ENCODE measurements around the gene PRIMA1. TPM values are rescaled to one million over a fixed set of nuclear protein-coding genes. Genes with fewer than 3 reads are reported as not detected.

The PRIMA1 gene
- total RNA-seq, 1 experiment from 2014 or later, result 1.0 TPM

DNA sequence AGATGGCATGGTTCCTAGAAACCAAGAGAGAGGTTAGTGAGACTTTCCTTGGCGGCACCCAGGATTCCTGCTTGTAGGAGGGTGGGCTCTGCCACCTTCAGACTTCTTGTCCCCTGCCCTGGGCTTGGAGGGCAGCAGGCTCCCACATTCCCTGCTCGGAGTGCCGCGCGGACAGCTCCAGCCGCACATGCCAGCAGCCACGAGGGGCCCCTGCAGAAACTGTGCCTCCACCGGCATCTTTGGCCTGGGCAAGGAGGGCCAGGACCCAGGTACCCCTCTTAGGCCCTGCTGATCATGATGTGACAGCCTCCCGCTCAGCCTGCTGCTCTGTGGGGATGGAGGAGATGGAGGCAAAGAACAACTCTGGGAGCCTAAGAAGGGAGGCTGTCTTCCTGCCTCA, 62.3 kb downstream of the PRIMA1 start:
- H3K9me3 ChIP-seq, result no peaks in the 10 kb centered on the region
- no peak for DNase-seq
- no peaks in the 10 kb centered on the region for H3K4me1 ChIP-seq
- Mint-ChIP-seq H3K4me1 (ENCODE audit: low read depth, unreplicated experiment) (no peaks in the 10 kb centered on the region), H3K9me3 (ENCODE audit: unreplicated experiment) (no peaks in the 10 kb centered on the region), H3K36me3 (ENCODE audit: insufficient read depth, unreplicated experiment) (no peaks in the 10 kb centered on the region), H3K4me3 (ENCODE audit: unreplicated experiment) (no peak overlapping the region), H3K27me3 (ENCODE audit: insufficient read depth, unreplicated experiment) (no peaks in the 10 kb centered on the region), H3K27ac (ENCODE audit: unreplicated experiment) (no peak overlapping the region)
- BruUV-seq (replicated peaks), result no TSS peak
- CTCF ChIA-PET, result no interaction called here
- TF ChIP-seq, protein P1, sequence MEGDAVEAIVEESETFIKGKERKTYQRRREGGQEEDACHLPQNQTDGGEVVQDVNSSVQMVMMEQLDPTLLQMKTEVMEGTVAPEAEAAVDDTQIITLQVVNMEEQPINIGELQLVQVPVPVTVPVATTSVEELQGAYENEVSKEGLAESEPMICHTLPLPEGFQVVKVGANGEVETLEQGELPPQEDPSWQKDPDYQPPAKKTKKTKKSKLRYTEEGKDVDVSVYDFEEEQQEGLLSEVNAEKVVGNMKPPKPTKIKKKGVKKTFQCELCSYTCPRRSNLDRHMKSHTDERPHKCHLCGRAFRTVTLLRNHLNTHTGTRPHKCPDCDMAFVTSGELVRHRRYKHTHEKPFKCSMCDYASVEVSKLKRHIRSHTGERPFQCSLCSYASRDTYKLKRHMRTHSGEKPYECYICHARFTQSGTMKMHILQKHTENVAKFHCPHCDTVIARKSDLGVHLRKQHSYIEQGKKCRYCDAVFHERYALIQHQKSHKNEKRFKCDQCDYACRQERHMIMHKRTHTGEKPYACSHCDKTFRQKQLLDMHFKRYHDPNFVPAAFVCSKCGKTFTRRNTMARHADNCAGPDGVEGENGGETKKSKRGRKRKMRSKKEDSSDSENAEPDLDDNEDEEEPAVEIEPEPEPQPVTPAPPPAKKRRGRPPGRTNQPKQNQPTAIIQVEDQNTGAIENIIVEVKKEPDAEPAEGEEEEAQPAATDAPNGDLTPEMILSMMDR (IDR thresholded peaks at IDR 0.05; ENCODE audit: insufficient read depth in 1 of 2, low read depth in 1 of 2, low read length in 1 of 2, severe bottlenecking in 1 of 2, unreplicated experiment in 1 of 2), result no peak
- POLR2A ChIA-PET, result no interaction called here
- H3K27me3 ChIP-seq (replicated peaks; ENCODE audit: control insufficient read depth, insufficient read depth, low read length), result no peaks in the 10 kb centered on the region
- intact Hi-C loops (cut with micrococcal nuclease; ENCODE audit: unreplicated experiment), result no loop called here
- no peak overlapping the region for H3K4me3 ChIP-seq (ENCODE audit: low read depth, low read length)
- H3K36me3 ChIP-seq (ENCODE audit: control insufficient read depth, insufficient read depth, low read length), result no peaks in the 10 kb centered on the region

DNA sequence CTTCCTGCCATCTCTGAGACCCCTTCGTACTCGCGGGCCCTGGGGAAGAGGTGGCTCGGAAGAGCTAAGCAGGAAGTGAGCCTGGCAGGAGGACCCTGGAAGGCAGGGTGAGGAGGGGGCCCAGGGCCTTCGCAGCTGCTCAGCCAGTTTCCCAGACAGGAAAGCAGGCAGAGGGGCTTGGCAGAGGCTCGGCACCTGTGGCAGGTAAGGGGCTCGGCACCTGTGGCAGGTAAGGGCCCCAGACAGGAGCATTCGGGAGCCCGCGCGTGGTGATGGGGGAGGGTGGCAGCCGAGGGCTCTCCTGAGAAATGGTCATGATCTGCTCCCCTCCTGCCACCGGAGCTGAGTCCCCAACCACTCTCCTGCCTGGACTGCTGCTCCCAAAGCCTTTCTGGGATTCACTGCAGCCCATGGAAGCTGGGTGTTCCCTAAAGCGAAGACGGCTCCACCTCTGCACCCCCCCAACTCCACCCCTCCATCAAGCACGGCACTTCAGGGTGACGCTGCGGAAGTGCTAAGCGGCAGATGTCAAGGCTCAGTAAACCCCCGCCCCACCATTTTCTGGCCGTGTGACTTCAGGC, 63.2 kb downstream of the PRIMA1 start:
- no peak for DNase-seq
- Histone ChIP-seq H3K9me3 (no peaks in the 10 kb centered on the region), H3K36me3 (ENCODE audit: control insufficient read depth, insufficient read depth, low read length) (no peaks in the 10 kb centered on the region), H3K4me3 (ENCODE audit: low read depth, low read length) (no peak overlapping the region), H3K27me3 (replicated peaks; ENCODE audit: control insufficient read depth, insufficient read depth, low read length) (no peaks in the 10 kb centered on the region), H3K4me1 (no peaks in the 10 kb centered on the region)
- TF ChIP-seq, protein P1 (IDR thresholded peaks at IDR 0.05; ENCODE audit: insufficient read depth in 1 of 2, low read depth in 1 of 2, low read length in 1 of 2, severe bottlenecking in 1 of 2, unreplicated experiment in 1 of 2), result no peak
- ChIA-PET POLR2A (no interaction called here), CTCF (no interaction called here)
- H3K27ac Mint-ChIP-seq (ENCODE audit: unreplicated experiment), result no peak overlapping the region
- intact Hi-C loops (cut with micrococcal nuclease; ENCODE audit: unreplicated experiment), result no loop called here
- BruUV-seq (replicated peaks), result no TSS peak
- H3K4me3 Mint-ChIP-seq (ENCODE audit: unreplicated experiment), result no peak overlapping the region
- H3K27me3 Mint-ChIP-seq (ENCODE audit: insufficient read depth, unreplicated experiment), result no peaks in the 10 kb centered on the region
- no peaks in the 10 kb centered on the region for H3K9me3 Mint-ChIP-seq (ENCODE audit: unreplicated experiment)
- no peaks in the 10 kb centered on the region for H3K36me3 Mint-ChIP-seq (ENCODE audit: insufficient read depth, unreplicated experiment)
- no peaks in the 10 kb centered on the region for H3K4me1 Mint-ChIP-seq (ENCODE audit: low read depth, unreplicated experiment)

DNA sequence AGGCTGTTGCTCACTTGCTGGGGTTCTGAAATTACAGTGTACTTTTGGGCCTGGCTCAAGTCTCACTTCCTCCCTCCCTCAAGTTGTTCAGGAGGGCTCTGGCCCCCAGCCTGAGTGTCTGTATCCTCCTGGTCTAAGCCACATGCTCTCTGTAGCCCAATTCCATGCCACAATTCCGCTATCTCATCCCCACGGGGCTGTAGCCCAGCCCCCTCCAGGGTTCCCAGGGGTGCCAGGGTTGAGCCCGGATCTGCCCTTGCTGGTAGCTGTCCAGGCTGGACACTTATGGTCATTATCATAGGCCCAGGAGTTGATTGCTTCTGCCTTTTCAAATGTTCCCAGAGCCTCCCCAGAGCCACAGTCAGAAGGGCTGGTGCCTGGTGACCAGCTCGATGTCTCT, 65.3 kb downstream of the PRIMA1 start:
- no peaks in the 10 kb centered on the region for H3K27me3 Mint-ChIP-seq (ENCODE audit: insufficient read depth, unreplicated experiment)

More for the DNA sequence above, 65.3 kb downstream of the PRIMA1 start:
- Histone ChIP-seq H3K4me1 (no peaks in the 10 kb centered on the region), H3K4me3 (ENCODE audit: low read depth, low read length) (no peak overlapping the region), H3K36me3 (ENCODE audit: control insufficient read depth, insufficient read depth, low read length) (no peaks in the 10 kb centered on the region), H3K9me3 (no peaks in the 10 kb centered on the region), H3K27me3 (replicated peaks; ENCODE audit: control insufficient read depth, insufficient read depth, low read length) (no peaks in the 10 kb centered on the region)
- Mint-ChIP-seq H3K36me3 (ENCODE audit: insufficient read depth, unreplicated experiment) (no peaks in the 10 kb centered on the region), H3K4me3 (ENCODE audit: unreplicated experiment) (no peak overlapping the region), H3K4me1 (ENCODE audit: low read depth, unreplicated experiment) (no peaks in the 10 kb centered on the region), H3K9me3 (ENCODE audit: unreplicated experiment) (no peaks in the 10 kb centered on the region), H3K27ac (ENCODE audit: unreplicated experiment) (no peak overlapping the region)
- DNase-seq, result no peak
- ChIA-PET POLR2A (no interaction called here), CTCF (no interaction called here)
- no TSS peak for BruUV-seq (replicated peaks)
- intact Hi-C loops (cut with micrococcal nuclease; ENCODE audit: unreplicated experiment), result no loop called here
- TF ChIP-seq, protein P1 (IDR thresholded peaks at IDR 0.05; ENCODE audit: insufficient read depth in 1 of 2, low read depth in 1 of 2, low read length in 1 of 2, severe bottlenecking in 1 of 2, unreplicated experiment in 1 of 2), result no peak
